Activated T-helper 1 cell treated with anti-CD3 and anti-CD28 coated beads, Interleukin-2, amount 50 U/mL, for 16 hours (primary cell): ENCODE results near the gene NIP7.
A peak's percentile ranks its signal among the peaks of the same experiment; 100 is the strongest.
"Not testable (repeated sequence)": the region's sequence is repeated elsewhere in the genome, so short reads cannot be mapped to it uniquely, and the experiment has no call there.

Experiments used
- DNase-seq, 2 donors: peaks; one replicate each; pipeline ENCODE4 v3.0.0-alpha.2; 2020; ENCODE audit warnings: low read depth in 1 of 2, low spot score in 1 of 2

Gene NIP7

GRCh38 chr16:69339289-69340094, at the start of gene NIP7, which contains the start of gene COG8:
Gene NIP7 (plus strand): TSS chr16:69339772. CDS start chr16:69339830, 58 bp downstream.
Gene COG8 (minus strand): TSS chr16:69339564. CDS start chr16:69339552, 12 bp downstream.
- DNase-seq = peak; percentile 80 to 84

DNA sequence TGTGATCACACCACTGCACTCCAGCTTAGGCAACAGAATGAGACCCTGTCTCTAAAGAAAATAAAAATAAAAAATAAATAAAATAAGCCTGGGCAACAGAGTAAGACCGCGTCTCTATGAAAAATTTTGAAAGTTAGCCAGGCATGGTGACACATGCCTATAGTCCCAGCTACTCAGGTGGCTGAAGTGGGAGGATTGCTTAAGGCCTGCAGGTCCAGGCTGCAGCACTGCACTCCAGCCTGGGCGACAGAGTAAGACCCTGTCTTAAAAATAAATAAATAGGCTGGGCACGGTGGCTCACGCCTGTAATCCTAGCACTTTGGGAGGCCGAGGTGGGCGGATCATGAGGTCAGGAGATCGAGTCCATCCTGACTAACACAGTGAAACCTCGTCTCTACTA, 47.9 kb upstream of the NIP7 start:
- DNase-seq = not testable (repeated sequence)

DNA sequence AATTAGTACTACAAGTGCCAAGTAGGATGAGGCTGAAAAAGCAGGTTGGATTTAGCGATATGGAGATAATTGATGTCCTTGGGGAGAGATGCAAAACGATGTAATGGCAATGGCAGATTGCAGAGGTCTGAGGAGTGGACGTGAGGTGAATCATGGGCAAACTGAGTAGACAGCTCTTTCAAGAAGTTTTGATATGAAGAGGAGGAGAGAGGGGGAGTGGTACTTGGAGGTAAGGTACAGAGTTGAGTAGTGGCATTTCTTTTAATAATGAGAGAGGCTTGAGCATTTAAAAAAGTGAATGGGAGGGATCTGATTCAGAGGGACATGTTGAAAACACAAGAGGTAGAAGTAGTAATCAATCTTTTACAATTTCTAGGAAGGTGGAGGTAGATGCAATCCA, 46.2 kb upstream of the NIP7 start:
- DNase-seq = no peak

DNA sequence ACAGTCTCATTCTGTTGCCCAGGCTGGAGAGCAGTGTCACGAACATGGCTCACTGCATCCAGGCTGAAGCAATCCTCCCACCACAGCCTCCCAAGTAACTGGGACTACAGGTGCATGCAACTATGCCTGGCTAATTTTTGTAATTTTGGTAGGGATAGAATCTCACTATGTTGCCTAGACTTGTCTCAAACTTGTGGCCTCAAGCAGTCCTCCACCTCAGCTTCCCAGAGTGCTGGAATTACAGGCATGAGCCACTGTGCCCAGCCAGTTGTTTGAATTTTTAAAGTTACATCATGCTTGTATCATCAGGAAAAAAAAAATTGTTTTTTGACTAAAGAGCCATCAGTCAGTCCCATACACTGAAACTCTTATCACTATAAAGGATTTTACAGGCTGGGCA, 45.5 kb upstream of the NIP7 start:
- DNase-seq = no peak

DNA sequence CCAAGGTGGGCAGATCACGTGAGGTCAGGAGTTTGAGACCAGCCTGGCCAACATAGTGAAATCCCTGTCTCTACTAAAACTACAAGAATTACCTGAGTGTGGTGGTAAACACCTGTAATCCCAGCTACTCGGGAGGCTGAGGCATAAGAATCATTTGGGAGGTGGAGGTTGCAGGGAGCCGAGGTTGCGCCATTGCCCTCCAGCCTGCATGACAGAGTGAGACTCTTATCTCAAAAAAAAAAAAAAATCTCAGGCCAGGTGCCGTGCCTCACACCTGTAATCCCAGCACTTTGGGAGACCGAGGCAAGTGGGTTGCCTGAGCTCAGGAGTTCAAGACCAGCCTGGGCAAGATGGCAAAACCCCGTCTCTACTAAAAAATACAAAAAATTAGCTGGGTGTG, 42.8 kb upstream of the NIP7 start:
- not testable (repeated sequence) for DNase-seq

GRCh38 chr16:69298261-69298660, 41.3 kb upstream of the NIP7 start:
- DNase-seq = no peak

DNA sequence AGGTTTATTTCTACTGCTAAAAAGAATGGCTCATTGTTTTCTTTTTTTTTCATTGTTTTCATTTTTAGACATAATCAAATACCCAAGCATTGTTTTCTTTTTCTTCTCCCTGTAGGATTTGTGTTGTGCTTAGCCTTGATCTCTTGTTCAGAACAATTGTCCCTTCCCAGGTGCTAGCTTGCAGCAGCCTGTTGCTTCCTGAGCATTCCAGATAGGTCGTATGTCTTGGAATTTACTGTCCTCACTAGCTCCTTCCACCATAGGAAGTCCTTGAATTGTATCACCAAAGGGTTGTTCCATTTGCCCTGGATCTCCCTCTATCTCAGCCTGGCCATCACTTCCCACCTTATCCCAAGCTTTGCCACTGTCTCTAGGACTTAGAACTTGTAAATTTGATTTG, 38.4 kb upstream of the NIP7 start:
- no peak for DNase-seq

DNA sequence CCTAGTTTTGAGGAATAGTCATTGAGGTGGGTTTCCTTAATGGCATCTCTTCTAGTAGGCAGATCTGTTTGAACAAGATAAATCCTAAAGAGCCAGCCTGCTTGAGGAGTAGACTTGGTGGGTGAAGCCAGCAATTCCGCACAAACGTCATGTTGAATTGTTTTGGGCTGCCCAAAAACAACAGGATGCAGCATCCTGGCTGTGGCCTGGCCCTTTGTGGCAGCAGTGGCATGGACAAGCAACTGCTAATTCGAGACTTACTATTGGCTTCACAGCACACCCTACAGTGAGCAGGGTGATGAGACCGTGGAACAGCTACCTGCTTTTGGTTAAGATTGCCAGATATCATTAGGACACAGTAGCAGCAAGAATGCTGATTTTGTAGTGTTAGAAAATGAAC, 37.7 kb upstream of the NIP7 start:
- DNase-seq = no peak

DNA sequence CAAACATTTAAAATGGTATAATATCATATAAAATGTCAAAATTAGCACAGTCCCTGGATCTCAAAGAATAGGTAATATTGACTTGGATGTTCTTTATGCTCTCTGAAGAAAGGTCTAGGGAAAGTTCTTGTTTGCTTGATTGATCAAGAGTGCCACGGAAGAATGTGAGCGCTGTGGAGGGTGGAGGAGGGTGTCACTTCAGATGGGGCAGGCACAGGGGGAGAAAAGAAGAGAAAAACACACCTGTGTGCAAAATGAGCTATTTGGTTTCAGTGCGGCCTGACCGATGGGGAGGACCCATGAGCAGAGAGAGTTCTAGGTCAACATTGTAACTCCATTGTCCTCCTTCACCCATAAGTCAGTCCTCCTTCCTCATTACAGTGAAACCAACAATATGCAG, 37.3 kb upstream of the NIP7 start:
- DNase-seq = no peak

DNA sequence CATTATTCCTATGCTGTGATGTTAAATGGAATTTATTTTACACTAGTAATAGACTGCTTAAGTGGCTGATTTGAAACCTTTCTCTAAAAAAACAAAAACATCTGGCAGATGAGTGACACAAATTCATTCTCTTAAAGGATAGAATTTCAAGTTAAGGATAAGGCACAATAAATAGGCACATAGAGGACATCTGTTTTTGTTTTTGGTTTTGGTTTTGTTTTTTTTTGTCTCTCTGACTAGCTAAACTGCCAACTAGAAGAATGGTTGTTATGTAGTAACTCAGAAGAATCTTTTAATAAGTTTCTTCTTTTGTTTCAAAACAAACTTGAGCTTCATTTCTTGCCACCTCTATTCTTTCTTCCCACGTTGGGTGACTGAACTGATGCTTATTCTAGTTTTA, 33.5 kb upstream of the NIP7 start:
- no peak for DNase-seq

DNA sequence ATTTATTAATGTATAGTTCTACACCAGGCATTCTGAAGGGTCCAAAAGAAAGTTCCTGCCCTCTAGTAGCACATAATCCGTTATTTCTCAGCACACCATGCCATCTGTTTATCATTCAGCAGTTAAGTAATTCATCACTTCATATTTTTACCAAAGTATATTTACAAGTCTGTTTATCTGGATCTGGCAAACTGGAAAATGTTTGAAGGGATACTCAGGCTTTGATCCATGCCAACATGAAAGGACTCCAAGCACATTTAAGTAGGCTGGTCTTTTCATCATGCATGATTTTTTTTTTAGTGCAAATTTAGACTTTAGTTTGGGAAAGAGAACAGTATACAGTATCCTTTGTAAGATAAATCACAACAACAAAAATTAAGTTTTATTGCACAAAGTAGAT, 32.5 kb upstream of the NIP7 start:
- DNase-seq = no peak

DNA sequence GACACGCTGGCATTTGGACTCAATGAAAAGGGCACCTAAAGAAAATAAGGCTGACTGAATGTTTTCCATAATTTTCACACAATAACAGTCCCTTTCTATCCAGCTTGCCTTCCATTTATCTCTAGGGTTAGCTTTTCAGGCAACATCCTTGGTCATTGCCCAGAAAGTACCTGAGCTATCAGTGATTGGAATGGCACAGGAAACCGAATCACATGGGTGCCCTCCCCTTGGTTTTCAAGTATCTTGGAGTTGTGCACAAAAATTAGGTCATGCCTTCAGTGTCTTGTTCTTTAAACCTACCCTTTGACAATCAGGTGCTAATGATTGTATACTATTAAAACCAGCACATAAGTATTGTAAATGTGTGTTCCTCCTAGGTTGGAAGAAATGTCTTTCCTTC, 31.7 kb upstream of the NIP7 start:
- no peak for DNase-seq

- DNase-seq = no peak
Measured at GRCh38 chr16:69309316-69309715, 30.3 kb upstream of the NIP7 start.

GRCh38 chr16:69310653-69311532, 28.7 kb upstream of the NIP7 start, which contains the start of gene VPS4A:
Gene VPS4A (plus strand): TSS chr16:69311350. CDS start chr16:69311512, 162 bp downstream.
- DNase-seq = peak; percentile 97

DNA sequence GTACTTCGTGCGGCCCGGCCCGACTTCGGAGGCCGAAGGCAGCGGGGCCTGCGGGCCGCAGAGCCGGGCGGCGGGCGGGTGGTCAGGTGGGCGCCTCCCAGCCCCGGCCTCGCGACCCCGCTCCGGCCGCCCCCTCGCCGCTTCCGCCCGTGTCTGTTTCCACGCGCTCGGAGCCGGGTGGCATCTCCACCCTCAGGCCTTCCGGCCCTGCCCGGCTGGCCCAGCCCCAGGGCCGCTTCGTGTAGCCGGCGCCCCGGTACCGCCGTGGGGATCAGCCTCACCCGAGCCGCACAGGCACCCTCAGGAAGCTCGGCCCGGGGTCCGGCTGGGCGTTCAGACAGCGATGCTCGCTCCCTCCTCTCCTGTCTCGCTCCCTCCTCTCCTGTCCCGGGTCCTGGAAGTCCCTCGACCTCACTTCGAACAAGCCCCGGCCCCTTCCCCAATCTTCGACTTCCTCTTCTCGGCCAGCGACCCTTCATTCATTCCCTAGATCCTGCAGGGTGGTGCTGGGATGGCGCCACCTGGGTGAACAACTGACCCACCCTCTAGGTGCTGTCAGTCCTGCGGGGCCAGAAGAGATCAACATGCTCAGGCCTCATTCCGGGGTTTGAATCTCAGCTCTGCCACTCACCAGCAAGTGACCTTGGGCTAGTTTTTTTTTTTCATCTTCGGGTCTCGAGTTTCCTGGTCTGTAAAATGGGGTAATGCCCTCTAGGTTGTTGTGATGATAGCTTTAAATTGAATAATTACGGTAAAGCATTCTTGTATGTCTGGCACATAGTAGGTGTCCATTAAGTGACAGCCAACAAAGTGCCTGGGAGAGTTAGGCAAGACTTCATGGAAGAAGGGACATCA, 27.8 kb upstream of the NIP7 start:
- peak in 1 of 2 donors; percentile 22 for DNase-seq

DNA sequence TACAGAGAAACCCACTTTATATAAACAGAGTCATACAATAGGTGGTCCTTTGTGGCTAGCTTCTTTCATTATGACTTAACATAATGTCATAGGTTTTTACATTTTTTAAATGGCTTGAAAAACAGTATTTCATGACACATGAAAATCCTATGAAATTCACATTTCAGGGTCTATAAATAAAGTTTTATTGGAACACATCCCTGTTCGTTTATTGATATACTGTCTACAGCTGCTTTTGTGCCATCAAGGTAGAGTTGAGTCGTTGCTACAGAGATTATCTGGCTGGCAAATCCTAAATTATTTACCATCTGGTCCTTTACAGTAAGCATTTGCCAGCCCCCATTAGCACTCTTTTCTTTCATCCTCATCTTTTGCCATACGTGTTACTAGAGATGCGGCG, 26.1 kb upstream of the NIP7 start:
- DNase-seq = no peak

DNA sequence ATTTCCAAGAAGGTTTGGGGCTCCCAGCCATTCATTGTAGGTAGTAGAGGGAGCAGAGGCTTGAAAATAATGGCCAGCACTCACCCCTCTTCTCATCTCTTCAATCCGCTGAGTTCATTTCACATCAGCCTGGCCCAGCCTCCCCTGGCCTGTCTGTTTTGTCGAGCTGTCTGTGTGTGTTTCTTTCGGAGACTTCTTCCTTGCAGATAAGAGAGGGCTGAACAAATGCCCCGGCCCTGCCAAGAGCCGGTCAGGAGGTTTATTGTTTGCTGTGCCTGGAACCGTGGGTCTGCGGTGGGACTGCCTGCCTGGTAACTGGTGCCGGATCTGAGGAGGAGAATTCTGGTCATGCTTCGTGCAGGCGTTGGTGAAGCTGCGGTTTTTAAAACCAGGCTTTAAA, 25.0 kb upstream of the NIP7 start:
- no peak for DNase-seq

DNA sequence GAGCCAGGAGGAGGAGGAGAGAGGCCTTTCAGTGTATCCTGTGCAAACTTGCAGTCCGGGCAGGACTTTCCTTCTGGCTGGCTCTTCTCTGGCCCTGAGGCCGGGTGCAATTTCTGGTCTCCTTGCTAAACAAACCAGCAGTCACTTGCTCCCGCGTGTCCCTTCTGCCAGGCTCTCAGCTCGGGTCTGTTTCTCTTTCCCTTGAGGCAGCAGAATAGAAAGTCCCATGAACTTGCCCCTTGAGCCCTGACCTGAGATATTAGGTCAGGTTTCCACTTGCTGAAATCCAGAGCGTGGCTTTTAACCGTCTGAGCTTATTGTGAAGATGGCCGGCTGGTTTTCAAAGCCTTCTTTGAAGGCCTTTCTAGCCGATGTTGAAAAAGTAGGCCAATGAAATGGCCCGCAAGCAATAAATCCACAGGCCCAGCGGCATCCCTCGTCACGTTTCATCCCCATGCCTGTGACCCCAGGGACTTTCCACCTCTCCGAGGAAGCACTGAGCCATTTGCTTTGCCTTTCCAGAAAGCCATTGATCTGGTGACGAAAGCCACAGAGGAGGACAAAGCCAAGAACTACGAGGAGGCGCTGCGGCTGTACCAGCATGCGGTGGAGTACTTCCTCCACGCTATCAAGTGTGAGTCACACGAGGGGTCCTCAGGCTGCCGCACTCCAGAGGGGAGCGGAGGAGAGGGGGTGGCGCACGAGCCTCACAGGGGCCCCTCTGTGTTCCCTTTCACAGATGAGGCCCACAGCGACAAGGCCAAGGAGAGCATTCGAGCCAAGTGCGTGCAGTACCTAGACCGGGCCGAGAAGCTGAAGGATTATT, 23.9 kb upstream of the NIP7 start:
- no peak for DNase-seq

DNA sequence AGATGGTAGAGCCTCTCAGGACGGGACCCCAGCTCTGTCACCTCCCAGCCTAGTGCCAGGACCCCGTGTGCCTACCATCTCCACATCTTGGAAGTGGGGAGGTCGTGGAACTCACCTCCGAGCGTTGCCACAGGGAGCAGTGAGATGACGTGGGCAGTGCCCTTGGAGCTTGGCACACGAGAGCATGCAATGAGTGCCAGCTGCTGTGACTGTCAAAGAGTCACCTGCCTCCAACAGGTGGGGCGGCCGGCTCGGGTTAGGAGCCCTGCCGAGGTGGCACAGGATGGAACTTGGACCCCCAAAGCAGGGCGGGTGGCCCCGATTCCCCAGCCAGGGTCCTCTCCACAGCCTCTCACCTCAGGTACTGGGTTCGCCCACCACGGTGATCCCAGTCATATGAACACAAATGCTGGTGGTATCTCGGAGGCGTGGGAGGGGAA, 23.0 kb upstream of the NIP7 start:
- DNase-seq = no peak
